GM21423 (cell line): ENCODE measurements around the gene PPM1J.

ENCODE experiments used
- ATAC-seq: cut with Tn5 transposase; IDR thresholded peaks from one replicate; pipeline ENCODE4 v1.9.1; 2021; ENCODE audit warnings: mild to moderate bottlenecking, moderate library complexity; ENCODE audit not compliant: unreplicated experiment

Gene PPM1J

GRCh38 chr1:112706505-112707220 is 8.5 kb downstream of the PPM1J start, which contains the start of gene RHOC:
TSS of gene RHOC (minus strand) at chr1:112707127. CDS start at chr1:112703799, 3,328 bp downstream.
- peak; percentile 60 for ATAC-seq

GRCh38 chr1:112704934-112705627 is 10.1 kb downstream of the PPM1J start:
- ATAC-seq: peak; percentile 45

GRCh38 chr1:112704391-112704933 is 10.7 kb downstream of the PPM1J start:
- peak; percentile 1 for ATAC-seq

- ATAC-seq: no peak
These were observed 11.4 kb downstream of the PPM1J start for GRCh38 chr1:112703706-112704105.

- ATAC-seq: no peak
These were observed 12.5 kb downstream of the PPM1J start for GRCh38 chr1:112702420-112703261.

- no peak for ATAC-seq
These were observed 13.1 kb downstream of the PPM1J start for GRCh38 chr1:112702067-112702395.

- no peak for ATAC-seq
These were observed 13.7 kb downstream of the PPM1J start for GRCh38 chr1:112701227-112702066.

- ATAC-seq: peak; percentile 44
These were observed 14.6 kb downstream of the PPM1J start for GRCh38 chr1:112700290-112701226.

- no peak for ATAC-seq
These were observed 15.5 kb downstream of the PPM1J start for GRCh38 chr1:112699425-112700144.

- no peak for ATAC-seq
These were observed 16.5 kb downstream of the PPM1J start for GRCh38 chr1:112698366-112699310.

GRCh38 chr1:112697781-112698201 is 17.3 kb downstream of the PPM1J start:
- no peak for ATAC-seq

- ATAC-seq: no peak
These were observed 18.4 kb downstream of the PPM1J start for GRCh38 chr1:112696578-112697314.

GRCh38 chr1:112695276-112695675 is 19.9 kb downstream of the PPM1J start:
- ATAC-seq: no peak

- no peak for ATAC-seq
These were observed 20.7 kb downstream of the PPM1J start for GRCh38 chr1:112694363-112694929.

- no peak for ATAC-seq
These were observed 21.3 kb downstream of the PPM1J start for GRCh38 chr1:112693821-112694220.

GRCh38 chr1:112692681-112693080 is 22.5 kb downstream of the PPM1J start:
- ATAC-seq: no peak
